ENCODE results near the gene GFER.

DNA sequence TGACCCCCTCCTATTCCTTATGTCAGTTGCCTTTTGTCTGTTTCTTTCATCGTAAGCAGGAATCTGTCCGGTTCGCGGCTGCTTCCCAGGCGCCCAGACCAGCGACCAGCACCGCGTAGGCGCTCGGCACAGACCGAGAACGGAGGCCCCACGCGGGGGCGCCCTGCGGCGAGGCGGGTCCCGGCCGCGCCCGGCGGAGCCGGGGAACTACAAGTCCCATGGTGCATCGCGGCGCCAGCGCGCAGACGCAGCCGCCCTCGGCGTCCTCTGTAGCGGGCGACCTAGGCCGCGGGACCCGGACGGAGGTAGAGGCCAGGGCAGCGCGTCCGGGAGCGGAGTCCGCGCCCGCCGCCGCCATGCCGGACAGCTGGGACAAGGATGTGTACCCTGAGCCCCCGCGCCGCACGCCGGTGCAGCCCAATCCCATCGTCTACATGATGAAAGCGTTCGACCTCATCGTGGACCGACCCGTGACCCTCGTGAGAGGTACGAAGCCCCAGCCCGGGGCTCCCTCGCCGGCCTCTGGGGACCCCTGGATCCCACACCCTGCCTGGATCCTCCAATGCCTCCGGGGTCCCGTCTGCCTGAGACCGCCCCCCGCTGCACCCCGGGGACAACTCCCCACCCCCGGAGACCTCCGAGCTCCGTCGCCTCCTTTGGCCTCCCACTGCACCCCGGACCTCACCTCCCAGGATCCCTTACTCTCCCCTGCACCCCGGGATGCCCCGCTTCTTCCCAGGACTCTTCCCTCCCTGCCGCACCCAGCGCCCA, 24.5 kb upstream of the GFER start, which contains the start of gene NDUFB10:
- TF ChIP-seq POLR2A (IDR thresholded peaks at IDR 0.05): no peak
- TF ChIP-seq, protein P1, sequence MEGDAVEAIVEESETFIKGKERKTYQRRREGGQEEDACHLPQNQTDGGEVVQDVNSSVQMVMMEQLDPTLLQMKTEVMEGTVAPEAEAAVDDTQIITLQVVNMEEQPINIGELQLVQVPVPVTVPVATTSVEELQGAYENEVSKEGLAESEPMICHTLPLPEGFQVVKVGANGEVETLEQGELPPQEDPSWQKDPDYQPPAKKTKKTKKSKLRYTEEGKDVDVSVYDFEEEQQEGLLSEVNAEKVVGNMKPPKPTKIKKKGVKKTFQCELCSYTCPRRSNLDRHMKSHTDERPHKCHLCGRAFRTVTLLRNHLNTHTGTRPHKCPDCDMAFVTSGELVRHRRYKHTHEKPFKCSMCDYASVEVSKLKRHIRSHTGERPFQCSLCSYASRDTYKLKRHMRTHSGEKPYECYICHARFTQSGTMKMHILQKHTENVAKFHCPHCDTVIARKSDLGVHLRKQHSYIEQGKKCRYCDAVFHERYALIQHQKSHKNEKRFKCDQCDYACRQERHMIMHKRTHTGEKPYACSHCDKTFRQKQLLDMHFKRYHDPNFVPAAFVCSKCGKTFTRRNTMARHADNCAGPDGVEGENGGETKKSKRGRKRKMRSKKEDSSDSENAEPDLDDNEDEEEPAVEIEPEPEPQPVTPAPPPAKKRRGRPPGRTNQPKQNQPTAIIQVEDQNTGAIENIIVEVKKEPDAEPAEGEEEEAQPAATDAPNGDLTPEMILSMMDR (IDR thresholded peaks at IDR 0.05): no peak
